Right atrium auricular region (tissue), 2 donors: Measurements from ENCODE around the gene KIF27. TPM values are rescaled to one million over a fixed set of nuclear protein-coding genes. Genes with fewer than 3 reads are reported as not detected.
"Not testable (repeated sequence)": the region's sequence is repeated elsewhere in the genome, so short reads cannot be mapped to it uniquely, and the experiment has no call there.

Experiments used
- DNase-seq: peaks from one replicate; pipeline ENCODE4 v3.0.0-alpha.2; 2019; ENCODE audit warnings: low spot score
- H3K27ac ChIP-seq, 2 donors: fragments of 200-600 bp; sonication (generic); 1 replicate in 1 of 2; 2 replicates in 1 of 2; pipeline ENCODE4 v1.5.1; 2016 to 2019
- H3K27me3 ChIP-seq, 2 donors: fragments of 200-600 bp; sonication (generic); one replicate each; pipeline versions ENCODE4 v1.5.1 to v1.6.0; 2017 to 2019
- H3K36me3 ChIP-seq: fragments of 200-600 bp; sonication (generic); one replicate; pipeline ENCODE4 v1.5.1; 2016
- H3K4me1 ChIP-seq, 2 donors: fragments of 200-600 bp; sonication (generic); one replicate each; pipeline versions ENCODE4 v1.5.1 to v1.6.0; 2017 to 2019
- H3K4me3 ChIP-seq, 2 donors: fragments of 200-600 bp; sonication (generic); 1 replicate in 1 of 2; 2 replicates in 1 of 2; pipeline ENCODE4 v1.5.1; 2017 to 2019; ENCODE audit warnings: mild to moderate bottlenecking in 1 of 2, moderate library complexity in 1 of 2
- H3K9me3 ChIP-seq, 2 donors: fragments of 200-600 bp; sonication (generic); one replicate each; pipeline ENCODE4 v1.5.1; 2019
- CTCF ChIP-seq, 2 donors: fragments of 200-600 bp; sonication (generic); IDR thresholded peaks; one replicate each; pipeline ENCODE4 v1.5.1; 2019; ENCODE audit warnings: antibody characterized with exemption in 2 of 2
- total RNA-seq, 2 donors: library from RNA; depleted of rRNA; stranded (reverse); fragments of >200 nt; gene quantifications; one replicate each; pipeline ENCODE4 v1.1.0, GENCODE V29; 2016

Gene KIF27
- total RNA-seq, 2 donors from 2014 or later, result 4.3 to 4.6 TPM

GRCh38 chr9:83849895-83850294, 71.3 kb downstream of the KIF27 start:
- not testable (repeated sequence) for H3K36me3 ChIP-seq, H3K4me1 ChIP-seq, H3K27me3 ChIP-seq, H3K27ac ChIP-seq, H3K9me3 ChIP-seq, H3K4me3 ChIP-seq, DNase-seq

- not testable (repeated sequence) for H3K4me1 ChIP-seq, H3K9me3 ChIP-seq, DNase-seq, H3K27ac ChIP-seq, H3K36me3 ChIP-seq, H3K27me3 ChIP-seq, H3K4me3 ChIP-seq
- peak in 1 of 2 donors; percentile 35 for TF ChIP-seq CTCF (IDR thresholded peaks at IDR 0.05)
These were observed 84.1 kb downstream of the KIF27 start for GRCh38 chr9:83837070-83837643.

GRCh38 chr9:83830426-83831071, 90.7 kb downstream of the KIF27 start:
- H3K36me3 ChIP-seq, H3K9me3 ChIP-seq, H3K4me3 ChIP-seq, H3K27ac ChIP-seq, H3K4me1 ChIP-seq, H3K27me3 ChIP-seq, DNase-seq: not testable (repeated sequence)

- not testable (repeated sequence) for H3K4me1 ChIP-seq, H3K4me3 ChIP-seq, H3K9me3 ChIP-seq, DNase-seq, H3K27ac ChIP-seq, H3K27me3 ChIP-seq, H3K36me3 ChIP-seq
These were observed 96.1 kb downstream of the KIF27 start for GRCh38 chr9:83824986-83825623.

GRCh38 chr9:83817356-83818278, 103.6 kb downstream of the KIF27 start, which contains the start of gene GKAP1:
GKAP1 (minus strand) TSS chr9:83817769; CDS start chr9:83806517, 11,252 bp downstream.
- peak within 1 kb of the TSS; percentile 63 to 83 for H3K4me3 ChIP-seq
- H3K36me3 ChIP-seq, H3K4me1 ChIP-seq, H3K9me3 ChIP-seq, H3K27me3 ChIP-seq: not testable (repeated sequence)
- TF ChIP-seq CTCF (IDR thresholded peaks at IDR 0.05), result peak; percentile 23 to 41
- peak; percentile 60 for DNase-seq
- peak within 1 kb of the TSS; percentile 88 to 92 for H3K27ac ChIP-seq

GRCh38 chr9:83817011-83817355, 104.2 kb downstream of the KIF27 start:
- not testable (repeated sequence) for H3K9me3 ChIP-seq, DNase-seq
- H3K27ac ChIP-seq, result peak overlapping the region; percentile 88 to 92

GRCh38 chr9:83815120-83815519, 106.1 kb downstream of the KIF27 start:
- H3K4me1 ChIP-seq, DNase-seq, H3K36me3 ChIP-seq: not testable (repeated sequence)

More at GRCh38 chr9:83817011-83817355, 104.2 kb downstream of the KIF27 start:
- not testable (repeated sequence) for H3K27me3 ChIP-seq, H3K4me1 ChIP-seq, H3K36me3 ChIP-seq
- H3K4me3 ChIP-seq, result peak overlapping the region; percentile 63 to 83

GRCh38 chr9:83809213-83809612, 112.0 kb downstream of the KIF27 start:
- H3K27ac ChIP-seq, H3K9me3 ChIP-seq, H3K27me3 ChIP-seq, H3K4me3 ChIP-seq, DNase-seq, H3K36me3 ChIP-seq, H3K4me1 ChIP-seq: not testable (repeated sequence)

More at GRCh38 chr9:83815120-83815519, 106.1 kb downstream of the KIF27 start:
- not testable (repeated sequence) for H3K9me3 ChIP-seq, H3K4me3 ChIP-seq, H3K27me3 ChIP-seq, H3K27ac ChIP-seq

GRCh38 chr9:83804454-83804853, 116.8 kb downstream of the KIF27 start:
- not testable (repeated sequence) for H3K27me3 ChIP-seq, H3K27ac ChIP-seq, H3K4me1 ChIP-seq, H3K4me3 ChIP-seq, H3K9me3 ChIP-seq, DNase-seq, H3K36me3 ChIP-seq

GRCh38 chr9:83803941-83804340, 117.3 kb downstream of the KIF27 start:
- DNase-seq, H3K4me1 ChIP-seq, H3K4me3 ChIP-seq, H3K27me3 ChIP-seq, H3K27ac ChIP-seq, H3K36me3 ChIP-seq, H3K9me3 ChIP-seq: not testable (repeated sequence)
